T47D (cell line): ENCODE measurements around the gene FGFR2.

Experiments
- DNase-seq, 2 experiments: peaks; one replicate each; pipeline versions ENCODE4 v3.0.0 to v3.0.0-alpha.2; 2011 to 2012; ENCODE audit warnings: low read depth in 1 of 2, low spot score in 1 of 2
- JUND ChIP-seq: IDR thresholded peaks from 2 replicates; pipeline ENCODE4 v1.6.1; 2012; ENCODE audit warnings: low read depth
- in situ Hi-C: cut with HindIII; loops from 2 replicates; pipeline ENCODE4 v1.10.0; 2016; ENCODE audit warnings: low sequenced_read_pairs, low pct_unique_long_range_greater_than_20kb

The FGFR2 gene

GRCh38 chr10:121450247-121450646, 148.0 kb downstream of the FGFR2 start:
- in situ Hi-C loops, result no loop called here
- no peak for TF ChIP-seq JUND
- no peak for DNase-seq

DNA sequence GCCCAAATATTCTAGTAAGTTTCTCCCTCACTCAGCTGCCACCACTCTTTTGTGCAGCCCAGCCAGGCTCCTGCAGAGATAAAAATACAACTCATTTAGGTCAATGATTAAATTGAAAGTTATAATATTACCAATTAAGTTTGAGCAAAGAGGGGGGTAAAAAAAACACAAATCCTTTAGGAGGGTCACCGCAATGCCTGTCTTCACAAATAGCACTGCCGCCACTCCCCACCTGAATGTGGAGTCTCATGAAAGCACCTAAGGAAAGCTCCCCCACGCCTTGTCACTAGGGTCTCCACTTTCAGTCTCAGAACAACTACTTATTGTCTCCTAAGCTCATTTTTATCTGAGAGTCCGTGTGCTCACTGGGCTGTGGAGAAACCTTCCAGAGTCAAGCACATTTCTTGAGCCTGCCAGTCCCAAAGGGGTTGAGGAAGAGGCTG, 148.7 kb downstream of the FGFR2 start:
- DNase-seq, result no peak
- TF ChIP-seq JUND, result no peak
- in situ Hi-C loops, result no loop called here

GRCh38 chr10:121448766-121449421, 149.3 kb downstream of the FGFR2 start:
- no peak for TF ChIP-seq JUND
- in situ Hi-C loops, result no loop called here
- DNase-seq, result no peak

- in situ Hi-C loops, result no loop called here
- no peak for TF ChIP-seq JUND
- DNase-seq, result no peak
These were observed 153.6 kb downstream of the FGFR2 start for GRCh38 chr10:121444520-121445165.

DNA sequence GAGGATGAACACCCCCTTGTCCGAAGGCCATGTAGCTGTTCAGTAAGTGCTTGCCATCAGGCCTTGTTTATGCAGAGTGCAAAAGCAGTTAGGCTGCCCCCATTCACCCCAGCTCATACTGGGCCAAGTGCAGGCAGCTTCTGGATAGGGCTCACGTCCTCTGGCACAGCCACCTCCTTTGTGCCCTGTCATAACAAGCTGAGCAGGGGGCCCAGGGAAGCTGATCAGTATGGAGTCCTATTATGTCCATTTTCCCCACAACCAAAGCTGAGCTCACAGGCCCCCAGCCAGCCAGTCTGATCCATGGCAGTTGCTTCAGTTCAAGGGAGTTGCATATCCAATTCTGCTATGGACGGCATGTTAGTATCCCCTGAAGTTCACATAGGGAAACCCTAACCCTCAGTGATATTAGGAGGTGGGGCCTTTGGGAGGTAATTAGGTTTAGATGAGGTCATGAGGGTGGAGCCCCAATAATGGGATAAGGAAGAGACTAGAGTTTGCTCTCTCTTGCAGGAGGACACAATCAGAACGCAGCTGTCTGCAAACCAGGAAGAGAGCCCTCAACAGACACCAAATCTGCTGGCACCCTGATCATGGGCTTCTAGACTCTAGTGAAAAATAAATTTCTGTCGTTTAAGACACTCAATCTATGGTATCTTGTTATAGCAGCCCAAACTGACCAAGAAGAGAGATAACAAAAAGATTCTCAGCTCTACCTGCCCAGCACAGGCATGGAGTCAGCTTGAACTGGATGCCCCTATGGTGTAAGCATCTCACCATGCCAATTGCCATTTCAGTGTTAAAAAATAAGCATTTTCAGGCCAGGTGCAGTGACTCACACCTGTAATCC, 155.9 kb downstream of the FGFR2 start:
- no peak for TF ChIP-seq JUND
- DNase-seq, result no peak
- in situ Hi-C loops, result no loop called here

- in situ Hi-C loops, result no loop called here
- no peak for TF ChIP-seq JUND
- DNase-seq, result no peak
These were observed 157.8 kb downstream of the FGFR2 start for GRCh38 chr10:121440461-121440860.

- in situ Hi-C loops, result no loop called here
- no peak for DNase-seq
- no peak for TF ChIP-seq JUND
These were observed 159.9 kb downstream of the FGFR2 start for GRCh38 chr10:121438333-121438732.

DNA sequence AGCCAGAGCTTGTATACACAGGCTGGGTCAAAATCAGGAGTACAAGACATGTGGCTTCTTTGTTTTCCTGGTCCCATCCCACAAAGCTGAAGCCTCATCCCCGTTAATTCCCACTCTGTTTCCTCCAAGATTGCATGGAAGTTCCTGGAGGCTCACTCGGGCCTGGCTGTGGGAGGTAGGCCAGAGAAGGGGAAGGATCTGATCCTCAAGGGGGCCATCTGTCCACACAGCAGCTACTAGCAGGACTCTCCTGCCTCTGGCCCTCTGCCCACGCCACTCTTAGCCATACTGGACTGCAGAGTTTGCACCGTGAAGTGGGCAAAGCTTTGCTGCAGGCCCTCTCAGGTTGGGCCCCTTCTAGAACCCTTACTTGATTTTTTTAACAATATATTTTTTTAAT, 160.6 kb downstream of the FGFR2 start:
- in situ Hi-C loops, result no loop called here

DNA sequence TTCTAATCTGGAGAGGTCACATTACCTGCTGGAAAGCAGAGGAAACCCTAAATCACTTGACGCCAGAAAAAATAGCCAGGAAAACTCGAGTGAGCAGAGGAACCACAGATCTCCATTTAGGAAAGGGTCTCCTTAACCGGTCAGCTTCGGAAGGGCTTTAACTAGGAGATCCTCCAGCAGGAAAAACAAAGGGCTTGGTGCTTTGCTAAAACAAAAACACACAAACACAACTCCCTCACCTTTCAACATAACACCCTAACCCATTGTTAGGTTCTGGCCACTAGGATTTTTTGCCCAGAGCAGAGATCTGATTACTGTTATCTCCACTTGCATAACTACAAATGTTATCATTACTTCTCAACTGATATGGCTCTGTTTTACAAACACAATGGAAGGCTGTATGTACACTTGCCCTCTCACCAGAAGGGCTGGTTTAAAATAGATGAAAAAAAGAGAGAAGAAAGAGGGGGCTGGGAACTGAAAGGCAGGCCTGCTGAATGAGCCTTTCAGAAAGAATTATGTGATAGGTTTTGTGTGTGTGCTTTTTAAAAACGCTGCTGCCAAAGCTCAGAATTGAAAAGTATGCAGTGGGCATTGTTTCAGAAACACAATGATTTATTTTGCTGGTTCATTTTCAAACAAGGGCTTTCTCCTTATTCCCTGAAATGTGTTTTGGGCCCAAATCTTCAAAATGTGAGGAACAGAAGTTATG, 161.5 kb downstream of the FGFR2 start:
- in situ Hi-C loops, result no loop called here
- no peak for DNase-seq
- TF ChIP-seq JUND, result no peak

More for the DNA sequence above, 160.6 kb downstream of the FGFR2 start:
- DNase-seq, result no peak
- TF ChIP-seq JUND, result no peak

DNA sequence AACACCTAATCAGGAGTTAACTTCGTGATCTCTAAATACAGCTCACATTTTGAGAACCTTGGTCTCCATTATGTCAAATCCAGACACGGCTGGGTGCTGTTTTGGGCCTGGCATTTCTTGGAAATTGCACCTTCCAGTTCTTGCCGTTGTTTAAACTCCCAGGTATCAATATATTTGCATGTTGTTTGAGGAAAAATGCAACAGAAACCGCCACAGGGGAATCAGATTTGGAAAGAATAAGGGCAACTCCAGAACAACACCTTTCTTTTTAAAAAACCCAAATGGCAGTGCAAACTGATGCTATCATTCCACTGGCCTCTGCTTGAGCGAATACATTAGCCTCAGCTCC, 162.0 kb downstream of the FGFR2 start:
- no peak for TF ChIP-seq JUND
- in situ Hi-C loops, result no loop called here
- DNase-seq, result peak in 1 of 2 experiments; percentile 2

DNA sequence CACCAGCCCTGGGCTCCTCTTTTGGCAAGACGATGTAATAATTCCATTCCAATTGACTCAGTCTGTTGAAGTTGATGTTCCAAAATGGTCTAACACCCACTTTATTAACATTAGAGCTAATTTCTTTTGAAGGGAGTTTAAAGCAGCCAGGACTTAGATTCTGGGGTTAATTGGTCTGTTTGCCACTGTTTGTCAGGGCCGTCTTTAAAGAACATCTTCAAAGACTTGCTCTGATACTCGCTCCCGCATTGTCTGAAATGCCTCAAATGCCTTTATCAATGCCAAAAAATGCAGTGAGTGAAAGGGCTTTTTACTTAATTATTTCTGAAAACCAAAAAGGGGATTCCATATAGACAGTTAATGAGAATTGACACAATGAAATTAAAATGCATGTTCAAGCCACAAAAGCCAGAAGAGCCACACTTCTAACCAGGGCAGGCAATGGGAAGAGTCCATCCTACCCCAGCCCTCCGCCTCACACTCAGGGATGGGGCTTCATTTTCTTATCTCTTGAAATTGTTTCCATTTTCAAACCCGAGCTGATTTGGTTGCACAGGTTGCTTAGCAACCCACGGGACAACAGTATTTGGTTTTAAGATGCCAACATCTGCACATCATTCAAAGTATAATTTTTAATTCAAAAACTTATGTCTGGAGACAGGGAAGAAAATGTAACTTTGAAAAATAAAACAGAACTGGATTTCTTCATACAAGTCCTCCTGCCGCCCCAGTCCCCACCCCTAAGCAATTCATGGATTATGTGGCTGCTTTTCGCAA, 163.0 kb downstream of the FGFR2 start:
- DNase-seq, result no peak
- in situ Hi-C loops, result no loop called here
- TF ChIP-seq JUND, result no peak

GRCh38 chr10:121433965-121434364, 164.3 kb downstream of the FGFR2 start:
- in situ Hi-C loops, result no loop called here
- TF ChIP-seq JUND, result no peak
- DNase-seq, result no peak
